Mesodermal cell (in vitro differentiated cells): ENCODE data around the gene APPL2.

Experiments used
- H3K27ac ChIP-seq: 2 replicates; pipeline ENCODE4 v1.7.0; 2013; ENCODE audit warnings: mild to moderate bottlenecking, low read depth, low read length, moderate library complexity; ENCODE audit not compliant: severe bottlenecking
- H3K36me3 ChIP-seq: 2 replicates; pipeline ENCODE4 v1.7.1; 2013; ENCODE audit warnings: mild to moderate bottlenecking, low read length, moderate library complexity; ENCODE audit not compliant: control insufficient read depth, insufficient read depth
- H3K4me1 ChIP-seq: one replicate; pipeline ENCODE4 v1.7.1; 2013; ENCODE audit warnings: mild to moderate bottlenecking, low read length; ENCODE audit not compliant: insufficient read depth, control insufficient read depth, poor library complexity, severe bottlenecking
- H3K4me3 ChIP-seq: 2 replicates; pipeline ENCODE4 v1.7.0; 2013; ENCODE audit warnings: low read length, control low read depth, mild to moderate bottlenecking; ENCODE audit not compliant: insufficient read depth, poor library complexity, severe bottlenecking; ENCODE audit errors: extremely low read depth
- H3K9me3 ChIP-seq: 2 replicates; pipeline ENCODE4 v1.7.1; 2013; ENCODE audit warnings: mild to moderate bottlenecking, low read length, moderate library complexity; ENCODE audit not compliant: control insufficient read depth
- WGBS, 2 experiments: methylation state at CpG; one replicate each; pipeline ENCODE4 v1.1.5; 2013; ENCODE audit warnings: missing lambda C conversion rate in 2 of 2; ENCODE audit not compliant: insufficient coverage in 2 of 2; 5-methylcytosine and 5-hydroxymethylcytosine counted together

APPL2 gene

DNA sequence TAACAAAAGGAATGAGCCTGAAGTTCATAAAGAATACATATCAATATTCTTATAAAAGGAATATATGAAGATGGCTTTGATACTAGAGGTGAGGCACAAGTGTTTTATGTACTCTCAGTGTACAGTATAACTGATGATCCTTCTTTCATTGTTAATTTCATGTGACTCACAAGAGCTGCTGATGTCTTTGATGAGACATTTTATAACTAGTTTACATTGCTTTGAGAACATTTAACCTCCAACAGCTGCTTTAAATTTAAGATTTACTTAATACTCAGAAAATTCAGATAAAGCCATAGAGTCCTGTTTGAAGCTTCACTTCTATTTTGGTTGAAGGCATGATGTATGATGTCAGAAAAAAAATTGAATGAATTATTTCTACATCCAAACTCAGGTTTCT lies 68.6 kb downstream of the APPL2 start:
- Histone ChIP-seq H3K9me3 (no peaks in the 10 kb centered on the region), H3K27ac (no peak overlapping the region), H3K4me3 (no peak overlapping the region), H3K36me3 (peaks cover 53% of the 10 kb centered on the region), H3K4me1 (no peaks in the 10 kb centered on the region)

DNA sequence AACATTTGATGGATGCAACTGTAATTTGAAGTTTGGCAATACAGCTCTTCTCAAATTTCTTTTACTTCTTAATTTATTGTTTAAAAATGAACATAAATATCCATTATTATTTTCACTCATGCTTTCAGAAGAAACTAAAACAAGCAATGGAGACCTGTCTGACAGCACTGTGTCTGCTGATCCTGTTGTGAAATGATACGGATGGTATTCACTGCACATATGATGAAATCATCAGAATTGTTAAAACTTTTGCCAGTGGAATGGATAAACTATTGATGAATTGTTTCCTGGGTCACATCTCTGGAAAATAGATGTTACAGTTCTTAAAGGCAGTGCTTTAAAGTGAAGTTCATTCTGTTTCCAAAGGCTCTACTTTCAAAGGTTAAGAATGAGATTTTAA lies 69.2 kb downstream of the APPL2 start:
- H3K27ac ChIP-seq, result no peak overlapping the region
- peaks cover 58% of the 10 kb centered on the region for H3K36me3 ChIP-seq
- no peaks in the 10 kb centered on the region for H3K9me3 ChIP-seq
- WGBS, 2 experiments, result 100% methylated on average over 1 of the region's 1 CpG
- H3K4me3 ChIP-seq, result no peak overlapping the region
- H3K4me1 ChIP-seq, result no peaks in the 10 kb centered on the region

DNA sequence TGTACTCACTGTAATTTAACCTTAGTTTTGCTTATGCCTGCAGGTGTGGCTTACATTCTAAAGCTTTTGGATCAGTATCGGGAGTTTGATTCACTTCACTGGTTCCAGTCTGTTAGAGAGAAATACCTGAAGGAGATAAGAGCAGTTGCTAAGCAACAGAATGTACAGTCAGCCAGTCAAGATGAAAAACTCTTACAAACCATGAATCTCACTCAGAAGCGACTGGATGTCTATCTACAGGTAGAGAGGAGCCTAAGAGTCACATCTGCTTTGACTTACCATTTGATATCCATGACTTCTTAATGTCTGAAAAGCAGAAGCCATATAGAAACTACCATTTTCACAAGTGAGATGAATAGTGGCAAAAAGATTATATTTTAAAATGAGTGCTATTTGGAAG lies 71.9 kb downstream of the APPL2 start:
- Histone ChIP-seq H3K4me1 (no peaks in the 10 kb centered on the region), H3K36me3 (peaks cover 69% of the 10 kb centered on the region), H3K9me3 (no peaks in the 10 kb centered on the region), H3K4me3 (no peak overlapping the region), H3K27ac (no peak overlapping the region)
- WGBS, 2 experiments, result 100% methylated on average over 1 of the region's 2 CpGs; no CpG with 5 or more reads in 1 of the 2 experiments

DNA sequence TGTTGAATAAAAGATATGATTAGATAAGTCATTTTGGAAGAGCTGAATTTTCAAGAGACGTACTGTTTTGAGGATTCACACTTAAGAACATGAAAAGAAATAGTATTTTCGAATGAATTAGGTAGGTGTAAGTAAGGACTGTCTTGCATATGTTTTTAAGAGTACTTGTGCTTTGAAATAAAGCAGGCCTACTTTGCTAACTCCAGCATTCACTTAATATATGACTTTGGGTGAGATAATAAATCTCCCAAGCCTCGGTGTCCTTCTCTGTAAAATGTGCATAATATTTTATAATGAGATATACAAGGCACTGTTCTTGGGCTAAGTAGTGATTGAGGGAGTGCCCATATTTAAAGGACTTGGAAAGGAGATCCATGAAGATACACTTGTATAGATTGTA lies 73.8 kb downstream of the APPL2 start:
- Histone ChIP-seq H3K4me3 (no peak overlapping the region), H3K36me3 (peaks cover 86% of the 10 kb centered on the region), H3K4me1 (no peaks in the 10 kb centered on the region), H3K9me3 (no peaks in the 10 kb centered on the region), H3K27ac (no peak overlapping the region)
- 100% methylated on average over 1 to 2 of the region's 3 CpGs for WGBS, 2 experiments

DNA sequence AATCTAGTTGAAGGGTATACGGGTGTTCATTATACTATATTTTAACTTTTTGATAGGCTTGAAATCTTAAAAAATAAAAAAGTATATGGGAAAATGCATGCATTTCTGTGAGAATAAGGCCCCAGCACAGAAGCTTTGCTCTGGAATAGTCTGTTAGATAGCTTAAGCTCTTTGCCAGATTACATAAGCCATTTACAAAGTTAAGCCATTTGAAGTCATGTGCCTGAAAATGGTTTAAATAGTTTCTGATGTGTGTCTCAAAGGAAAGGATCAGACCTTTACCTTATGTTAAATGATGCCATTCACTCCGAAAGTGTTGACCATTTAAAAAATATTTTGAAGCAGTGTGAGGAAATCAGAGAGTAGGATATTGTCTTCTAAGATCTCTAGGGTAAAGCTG lies 77.1 kb downstream of the APPL2 start:
- Histone ChIP-seq H3K27ac (no peak overlapping the region), H3K9me3 (no peaks in the 10 kb centered on the region), H3K4me1 (no peaks in the 10 kb centered on the region), H3K4me3 (no peak overlapping the region), H3K36me3 (peaks cover 81% of the 10 kb centered on the region)
- 86 to 95% methylated on average over 1 of the region's 2 CpGs for WGBS, 2 experiments

DNA sequence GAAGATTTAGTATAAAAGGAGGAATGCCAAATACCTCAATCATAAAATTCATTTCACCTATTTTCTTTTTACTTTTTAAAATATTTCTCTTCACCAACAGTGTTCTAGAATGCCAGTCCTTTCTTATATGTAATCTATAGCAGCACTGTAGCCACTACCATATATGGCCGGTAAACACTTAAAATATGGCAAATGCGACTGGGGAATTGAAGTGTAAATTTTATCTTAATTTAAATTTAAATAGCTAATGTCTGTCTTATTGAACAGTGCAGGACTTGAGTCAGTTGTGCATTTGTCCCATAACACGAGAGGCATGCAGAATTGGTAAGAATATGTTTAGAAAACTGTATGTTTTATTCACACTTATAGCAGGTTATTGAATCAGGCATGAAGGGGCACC lies 78.4 kb downstream of the APPL2 start:
- H3K9me3 ChIP-seq, result no peaks in the 10 kb centered on the region
- 75% methylated on average over 1 of the region's 3 CpGs; no CpG with 5 or more reads in 1 of the 2 experiments for WGBS, 2 experiments
- no peak overlapping the region for H3K27ac ChIP-seq
- H3K4me1 ChIP-seq, result no peaks in the 10 kb centered on the region
- H3K36me3 ChIP-seq, result peaks cover 79% of the 10 kb centered on the region
- no peak overlapping the region for H3K4me3 ChIP-seq

DNA sequence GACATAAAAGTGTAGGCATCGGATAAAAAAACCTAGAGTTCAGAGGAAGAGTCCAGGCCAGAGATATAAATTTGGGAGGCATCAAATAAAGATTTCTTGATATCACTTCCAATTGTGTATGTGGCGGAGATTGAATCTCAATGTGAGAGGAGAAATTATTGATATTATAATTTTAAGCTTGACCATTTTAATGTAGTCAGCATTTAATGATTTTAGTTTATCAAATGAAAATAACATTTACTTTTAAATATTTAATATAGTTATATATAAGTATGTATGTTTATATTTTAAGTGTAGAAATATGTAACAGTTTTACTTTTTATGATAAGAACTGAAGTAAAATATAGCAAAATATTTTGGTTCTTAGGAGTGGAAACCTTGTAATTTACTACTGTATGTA lies 79.7 kb downstream of the APPL2 start:
- 100% methylated on average over 1 of the region's 2 CpGs; no CpG with 5 or more reads in 1 of the 2 experiments for WGBS, 2 experiments
- no peak overlapping the region for H3K4me3 ChIP-seq
- H3K9me3 ChIP-seq, result no peaks in the 10 kb centered on the region
- H3K4me1 ChIP-seq, result no peaks in the 10 kb centered on the region
- peaks cover 81% of the 10 kb centered on the region for H3K36me3 ChIP-seq
- H3K27ac ChIP-seq, result no peak overlapping the region

DNA sequence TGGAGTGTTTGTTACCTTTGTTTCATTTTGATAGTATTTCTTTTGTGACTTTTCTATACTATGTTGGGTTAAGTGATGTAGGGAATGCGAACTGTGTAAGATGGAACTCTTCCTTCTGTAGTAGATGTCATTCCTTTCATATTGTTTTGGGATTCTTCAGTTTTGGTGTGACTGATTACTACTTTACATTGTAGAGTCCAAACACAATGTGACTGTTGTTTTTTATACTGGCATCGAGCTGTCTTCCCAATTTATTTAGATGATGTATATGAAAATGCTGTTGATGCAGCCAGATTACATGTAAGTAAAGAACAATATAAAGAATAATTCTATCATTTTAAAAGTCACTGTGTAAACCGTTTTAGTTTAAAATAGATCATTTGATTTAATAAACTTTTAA lies 93.7 kb downstream of the APPL2 start:
- no peak overlapping the region for H3K4me3 ChIP-seq
- 100% methylated on average over 1 of the region's 3 CpGs; no CpG with 5 or more reads in 1 of the 2 experiments for WGBS, 2 experiments
- H3K4me1 ChIP-seq, result no peaks in the 10 kb centered on the region
- H3K9me3 ChIP-seq, result no peaks in the 10 kb centered on the region
- H3K27ac ChIP-seq, result no peak overlapping the region
- H3K36me3 ChIP-seq, result peaks cover 58% of the 10 kb centered on the region

DNA sequence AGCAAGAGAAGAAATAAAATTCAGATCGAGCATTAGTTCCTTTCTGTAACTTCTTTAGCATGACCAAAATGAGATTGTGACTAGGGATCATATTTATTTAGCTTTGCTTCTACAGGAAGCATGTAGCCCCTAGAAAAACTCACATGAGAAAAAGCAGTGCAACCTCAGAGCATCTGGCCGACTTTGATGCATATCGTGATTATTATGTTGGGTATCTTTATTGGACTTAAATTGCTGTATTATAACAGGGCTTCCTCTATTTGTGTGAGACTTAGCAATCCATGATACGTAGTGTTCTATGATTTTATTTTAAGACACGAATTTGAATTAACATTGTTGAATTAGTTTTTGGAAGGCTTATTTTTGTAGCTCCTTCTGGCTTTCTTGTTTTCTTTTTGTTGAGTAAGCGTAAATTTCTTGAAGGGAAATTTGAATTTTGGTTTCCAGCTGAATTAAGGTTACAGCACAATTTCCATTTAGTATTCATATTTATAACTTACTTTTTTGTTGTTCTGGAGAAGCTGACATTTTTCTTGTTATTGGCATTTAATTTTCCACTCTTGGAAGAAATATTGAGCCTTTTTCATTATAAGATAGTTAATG lies 94.6 kb downstream of the APPL2 start:
- no peaks in the 10 kb centered on the region for H3K4me1 ChIP-seq
- 91 to 97% methylated on average over 4 of the region's 6 CpGs for WGBS, 2 experiments
- H3K4me3 ChIP-seq, result no peak overlapping the region
- H3K36me3 ChIP-seq, result peaks cover 58% of the 10 kb centered on the region
- H3K9me3 ChIP-seq, result no peaks in the 10 kb centered on the region
- H3K27ac ChIP-seq, result no peak overlapping the region

DNA sequence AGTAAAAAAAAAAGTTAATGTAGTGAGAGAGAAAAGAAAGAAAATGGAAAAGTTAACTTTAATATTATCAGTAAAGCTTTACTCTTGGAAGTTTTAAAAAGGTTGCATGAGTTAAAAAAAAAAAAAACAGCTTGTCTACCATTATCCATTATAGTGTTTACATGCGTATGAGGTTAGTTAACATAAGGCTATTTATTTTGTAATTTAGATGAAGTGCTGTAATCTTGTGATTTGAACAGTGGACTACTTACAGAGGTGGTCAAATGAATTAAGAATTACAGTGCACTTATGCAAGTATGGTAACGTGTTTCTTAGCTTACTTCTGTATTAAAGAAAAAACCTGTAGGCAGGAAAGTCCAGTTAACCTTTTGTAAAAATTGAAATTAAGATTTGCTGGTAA lies 97.7 kb downstream of the APPL2 start:
- peaks cover 63% of the 10 kb centered on the region for H3K36me3 ChIP-seq
- no peak overlapping the region for H3K4me3 ChIP-seq
- no peaks in the 10 kb centered on the region for H3K9me3 ChIP-seq
- H3K4me1 ChIP-seq, result no peaks in the 10 kb centered on the region
- WGBS, 2 experiments, result 100% methylated on average over 2 of the region's 2 CpGs; no CpG with 5 or more reads in 1 of the 2 experiments
- H3K27ac ChIP-seq, result no peak overlapping the region
